OCI-LY7 (cell line): ENCODE data around the gene DIAPH1.

ENCODE experiments used
- CTCF ChIP-seq: fragments of 200-600 bp; sonication (generic); conservative IDR thresholded peaks from 2 replicates; pipeline ENCODE4 v1.5.1; 2014; ENCODE audit warnings: mild to moderate bottlenecking, antibody characterized with exemption, low read length, moderate library complexity, mixed read lengths
- EZH2phosphoT487 ChIP-seq: fragments of 200-600 bp; sonication (generic); IDR thresholded peaks from 2 replicates; pipeline ENCODE4 v1.6.1; 2018; ENCODE audit warnings: low read depth, borderline replicate concordance, mild to moderate bottlenecking, mixed run types, antibody characterized with exemption, low read length, moderate library complexity, mixed read lengths

- no peak for TF ChIP-seq CTCF
- TF ChIP-seq EZH2phosphoT487, result no peak
These were observed 583 bp downstream of the DIAPH1 start for GRCh38 chr5:141618030-141618803.
